Right renal pelvis (tissue), 4 donors: ENCODE data around the gene CD79A. TPM values are rescaled to one million over a fixed set of nuclear protein-coding genes. Genes with fewer than 3 reads are reported as not detected.
A peak's percentile ranks its signal among the peaks of the same experiment; 100 is the strongest.

ENCODE experiments used
- DNase-seq, 4 donors: peaks; one replicate each; pipeline ENCODE4 v3.0.0-alpha.2; 2013; ENCODE audit warnings: low read depth in 4 of 4, low spot score in 3 of 4, missing footprints in 1 of 4
- polyA plus RNA-seq, 4 donors: library from polyadenylated mRNA; unstranded; fragments of 120-200 nt; gene quantifications; one replicate each; pipeline ENCODE4 v1.2.1, GENCODE V29; 2013; ENCODE audit not compliant: insufficient read length in 4 of 4

Gene CD79A
- polyA plus RNA-seq, 4 donors: 1.0 to 1.4 (median 1.2) TPM

DNA sequence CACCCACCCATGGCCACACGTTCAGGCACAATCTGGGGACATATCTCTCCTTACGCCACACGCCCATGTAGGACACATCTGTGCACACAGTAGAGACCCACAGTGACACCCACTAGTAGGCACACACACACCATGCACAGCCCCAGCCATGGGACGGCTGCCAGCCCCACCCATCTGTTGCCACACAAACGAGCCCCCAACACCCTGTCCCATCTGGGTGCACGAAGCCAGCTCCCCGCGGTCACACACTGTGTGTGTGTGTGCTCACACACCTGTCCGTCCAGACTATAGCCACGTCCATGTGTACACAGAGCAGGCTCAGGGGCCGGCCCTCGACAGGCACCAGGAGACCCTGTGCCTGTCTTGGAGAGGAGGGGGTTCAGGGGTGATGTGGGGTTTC, 40.6 kb downstream of the CD79A start:
- DNase-seq: no peak

DNA sequence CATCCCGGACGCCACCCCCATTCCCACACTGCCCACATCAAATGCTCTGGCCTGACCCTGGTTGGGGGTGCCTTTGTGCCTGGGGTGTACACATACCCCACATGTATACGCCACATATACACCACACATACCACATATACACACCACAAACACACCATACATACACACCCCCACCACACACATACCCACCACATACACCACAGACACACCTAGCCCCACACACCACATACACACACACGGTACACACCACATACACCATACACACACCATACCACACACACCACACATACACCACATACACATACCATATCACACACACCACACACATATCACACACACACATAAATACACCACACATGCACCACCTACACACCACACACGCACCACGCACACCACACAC, 41.0 kb downstream of the CD79A start:
- no peak for DNase-seq

DNA sequence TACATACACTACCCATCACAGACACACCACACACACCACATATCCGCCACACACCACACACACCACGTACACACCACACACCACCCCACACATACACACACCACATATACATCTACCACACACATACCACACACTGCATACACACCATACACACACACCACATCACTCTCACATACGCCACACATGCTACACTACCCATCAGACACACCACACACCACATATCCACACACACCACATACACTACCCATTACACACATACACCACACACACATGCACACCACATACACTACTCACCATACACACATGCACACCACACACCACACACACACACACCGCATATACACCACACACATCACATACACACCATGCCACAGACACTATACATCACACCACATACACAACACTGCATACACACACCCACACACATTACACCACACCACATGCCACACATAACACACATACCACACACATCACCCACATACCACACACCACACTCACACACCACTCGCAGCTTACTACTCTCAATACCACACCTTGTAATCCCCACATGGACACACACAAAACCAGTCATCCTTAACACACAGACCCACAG, 41.7 kb downstream of the CD79A start:
- DNase-seq: no peak

DNA sequence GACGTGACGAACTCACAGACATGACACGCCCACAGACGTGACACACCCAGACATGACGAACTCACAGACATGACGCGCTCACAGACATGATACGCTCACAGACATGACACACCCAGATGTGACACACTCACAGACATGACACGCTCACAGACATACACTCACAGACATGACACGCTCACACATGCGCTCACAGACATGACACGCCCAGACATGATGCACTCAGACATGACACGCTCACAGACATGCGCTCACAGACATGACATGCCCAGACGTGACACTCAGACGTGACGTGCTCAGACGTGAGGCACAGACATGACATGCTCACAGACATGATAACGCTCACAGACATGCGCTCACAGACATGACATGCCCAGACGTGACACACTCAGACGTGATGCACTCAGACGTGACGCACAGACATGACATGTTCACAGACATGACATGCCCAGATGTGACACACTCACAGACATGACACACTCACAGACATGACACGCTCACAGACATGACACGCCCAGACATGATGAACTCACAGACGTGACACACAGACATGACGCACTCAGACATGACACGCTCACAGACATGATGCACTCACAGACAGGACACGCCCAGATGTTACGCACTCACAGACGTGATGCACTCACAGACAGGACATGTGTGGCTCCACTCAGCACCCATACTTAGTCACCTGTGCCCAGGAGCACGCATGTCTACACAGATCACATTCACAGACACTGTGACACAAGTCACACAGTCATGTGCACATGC, 43.1 kb downstream of the CD79A start:
- DNase-seq: no peak

DNA sequence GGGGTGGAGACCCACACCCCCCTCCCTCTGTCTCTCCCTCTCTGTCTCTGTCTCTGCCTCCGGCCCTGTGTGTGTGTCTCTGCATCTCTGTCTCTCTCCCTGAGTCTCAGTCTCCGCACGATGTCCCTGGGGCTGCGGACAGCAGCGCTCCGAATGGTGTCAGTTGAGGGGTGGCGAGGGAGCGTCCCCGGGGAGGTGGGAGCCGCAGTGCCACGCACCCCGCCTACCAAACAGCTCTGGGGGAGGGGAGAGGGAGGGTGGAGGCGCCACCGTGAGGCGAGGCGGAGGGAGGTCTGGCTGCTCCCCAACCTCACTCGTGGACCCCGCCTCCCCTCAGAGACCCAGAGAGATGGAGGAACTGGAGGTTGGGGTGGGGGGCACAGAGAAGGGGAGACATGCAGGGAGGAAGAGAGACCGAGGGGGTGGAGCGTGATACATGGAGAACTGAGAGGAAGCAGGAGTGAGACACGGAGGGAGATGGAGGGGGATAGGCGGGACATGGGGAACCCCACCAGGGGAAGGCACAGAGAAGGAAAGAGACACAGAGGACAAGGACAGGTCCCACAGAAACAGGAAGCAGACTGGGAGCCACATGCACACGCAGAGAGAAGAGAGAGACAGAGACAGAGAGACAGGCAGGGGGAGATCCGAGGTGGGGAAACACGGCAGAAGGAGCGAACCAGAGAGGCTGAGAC, 44.0 kb downstream of the CD79A start:
- no peak for DNase-seq

GRCh38 chr19:41921577-41922576, 44.8 kb downstream of the CD79A start:
- DNase-seq: no peak

DNA sequence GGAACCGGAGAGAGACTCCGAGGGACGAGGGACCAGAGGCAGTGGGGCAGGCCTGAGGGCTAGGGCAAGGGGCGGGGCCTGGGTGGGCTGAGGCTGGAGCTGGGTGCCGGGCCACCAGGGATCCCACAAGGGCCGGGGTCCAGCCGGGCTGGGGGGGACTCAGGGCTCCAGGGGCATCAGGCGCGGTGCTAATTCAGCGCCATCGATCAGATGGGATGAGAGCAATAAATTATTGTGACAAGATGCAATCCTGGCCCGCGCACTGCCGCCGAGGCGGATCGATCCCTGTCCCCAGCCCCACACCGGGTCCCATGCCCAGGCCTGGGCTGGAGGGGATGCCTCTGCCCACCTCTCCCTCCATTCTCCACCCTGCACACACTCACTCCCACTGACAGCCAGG, 45.5 kb downstream of the CD79A start:
- no peak for DNase-seq

GRCh38 chr19:41923045-41923788, 46.1 kb downstream of the CD79A start:
- no peak for DNase-seq

DNA sequence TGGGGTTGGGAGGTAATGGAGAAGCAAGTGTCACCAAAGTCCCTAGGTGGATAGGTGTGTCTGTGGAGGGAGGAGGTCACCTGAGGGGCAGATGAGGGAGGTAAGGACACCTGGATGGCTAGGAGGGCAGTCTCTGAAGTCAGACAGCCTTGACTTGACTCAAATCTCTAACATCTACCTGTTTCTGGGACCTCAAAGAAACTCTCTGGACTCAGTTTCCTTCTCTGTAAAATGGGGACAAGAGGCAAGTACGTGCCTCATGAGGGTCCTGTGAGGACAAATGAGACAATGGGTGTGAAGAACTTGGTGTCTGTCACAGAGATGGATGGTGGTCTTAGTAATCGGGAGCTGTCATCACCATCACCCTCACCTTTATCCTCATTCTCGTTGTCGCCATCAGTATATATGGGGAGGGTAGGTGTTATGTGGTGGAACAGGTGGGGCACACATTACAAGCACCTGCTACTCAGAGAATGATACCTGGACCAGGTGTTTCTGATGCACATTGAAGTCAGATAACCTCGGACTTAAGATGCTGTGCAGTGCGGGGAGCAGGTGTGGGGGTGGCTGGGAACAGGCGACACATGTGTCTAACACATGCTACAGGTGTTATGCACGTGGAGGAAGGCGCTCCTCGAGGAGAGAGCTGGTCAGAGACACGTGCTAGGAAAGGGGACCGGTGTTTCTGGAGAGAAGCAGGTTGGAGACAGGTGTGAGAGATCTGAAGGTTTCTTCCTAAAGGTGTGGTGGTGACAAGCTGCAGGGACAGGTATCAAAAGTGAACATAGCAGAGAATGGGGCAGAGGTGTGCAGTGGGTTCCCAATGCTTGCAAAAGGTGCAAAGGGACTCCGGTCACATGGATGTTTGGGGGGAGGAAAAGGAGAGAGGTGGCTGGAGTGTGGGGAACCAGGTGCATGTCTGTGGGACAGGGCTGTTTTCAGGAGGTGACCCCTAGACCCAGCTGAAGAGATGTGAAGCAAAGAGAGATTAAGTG, 47.4 kb downstream of the CD79A start:
- DNase-seq: no peak

DNA sequence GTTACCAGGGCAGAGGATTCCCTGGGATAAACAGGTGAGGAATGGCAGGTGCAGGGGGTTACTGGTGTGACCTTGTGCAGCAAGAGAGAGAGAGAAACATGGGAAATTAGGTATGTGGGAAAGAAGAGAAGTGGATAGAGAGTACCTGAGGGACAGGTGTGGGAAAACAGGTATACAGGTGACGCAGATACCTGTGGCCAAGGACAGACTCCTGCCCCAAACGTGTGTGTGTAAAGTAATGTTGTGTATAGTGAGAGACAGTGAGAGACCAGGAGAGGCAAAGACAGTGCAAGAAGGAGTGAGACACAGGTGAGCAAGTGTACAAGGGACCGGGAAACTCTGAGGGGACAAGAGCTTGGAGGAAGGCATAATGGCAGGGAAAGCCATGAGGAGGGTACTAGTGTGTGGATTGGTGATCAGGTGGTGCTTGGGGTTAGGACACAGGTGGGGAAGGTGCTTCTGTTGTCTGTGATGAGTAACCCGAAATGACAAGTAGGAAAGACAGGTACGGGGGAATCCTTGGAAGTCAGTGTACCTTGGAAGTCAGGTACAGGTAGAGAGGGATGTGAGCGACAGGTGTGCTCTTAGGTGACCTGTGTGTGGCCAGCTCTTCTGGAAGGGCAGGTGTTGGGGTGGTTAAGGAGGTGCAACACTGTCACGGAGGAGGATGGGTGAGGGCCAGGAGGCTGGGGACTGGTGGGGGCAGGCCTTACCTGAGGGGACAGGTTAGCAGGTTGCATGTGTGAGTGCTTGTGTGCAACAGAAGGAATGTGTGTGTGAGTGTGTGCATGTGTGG, 48.3 kb downstream of the CD79A start:
- no peak for DNase-seq

DNA sequence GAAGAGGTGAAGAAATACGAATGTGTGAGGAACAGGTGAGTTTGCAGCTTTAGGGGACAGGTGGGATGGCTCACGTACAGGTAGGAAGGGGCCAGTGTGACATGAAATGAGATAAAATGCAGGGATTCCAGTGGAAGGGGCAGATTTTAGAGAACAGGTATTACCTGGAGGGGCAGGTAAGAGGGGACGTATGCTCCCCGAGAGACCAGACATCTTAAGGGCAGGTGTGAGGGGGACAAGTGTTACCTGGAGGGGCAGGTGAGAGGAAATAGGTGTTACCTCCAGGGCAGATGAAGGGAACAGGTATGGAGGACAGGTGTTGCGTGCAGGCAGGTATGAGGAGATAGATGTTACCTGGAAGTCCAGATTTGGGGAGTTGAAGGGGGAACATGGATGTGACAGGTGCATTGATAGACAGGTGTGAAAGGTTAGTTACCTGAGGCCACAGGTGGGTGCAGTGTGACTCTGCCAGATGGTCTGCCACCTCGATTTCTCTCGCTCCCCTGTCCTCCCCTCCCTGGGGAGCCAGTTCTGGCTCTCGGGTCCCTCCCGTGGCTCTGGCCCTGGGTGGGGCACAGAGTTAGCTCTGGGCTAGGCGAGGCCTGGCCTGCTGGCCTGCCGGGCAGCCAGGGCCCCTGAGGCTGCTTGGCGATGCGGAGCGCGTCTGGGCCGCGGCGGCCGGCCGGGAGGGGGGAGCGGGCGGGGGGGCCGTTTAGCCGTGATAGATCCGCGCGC, 49.1 kb downstream of the CD79A start:
- no peak for DNase-seq

- DNase-seq: no peak
These were observed 49.9 kb downstream of the CD79A start for GRCh38 chr19:41926763-41927496.

GRCh38 chr19:41927497-41928192, 50.6 kb downstream of the CD79A start:
- peak in 1 of 4 donors; percentile 5 for DNase-seq

DNA sequence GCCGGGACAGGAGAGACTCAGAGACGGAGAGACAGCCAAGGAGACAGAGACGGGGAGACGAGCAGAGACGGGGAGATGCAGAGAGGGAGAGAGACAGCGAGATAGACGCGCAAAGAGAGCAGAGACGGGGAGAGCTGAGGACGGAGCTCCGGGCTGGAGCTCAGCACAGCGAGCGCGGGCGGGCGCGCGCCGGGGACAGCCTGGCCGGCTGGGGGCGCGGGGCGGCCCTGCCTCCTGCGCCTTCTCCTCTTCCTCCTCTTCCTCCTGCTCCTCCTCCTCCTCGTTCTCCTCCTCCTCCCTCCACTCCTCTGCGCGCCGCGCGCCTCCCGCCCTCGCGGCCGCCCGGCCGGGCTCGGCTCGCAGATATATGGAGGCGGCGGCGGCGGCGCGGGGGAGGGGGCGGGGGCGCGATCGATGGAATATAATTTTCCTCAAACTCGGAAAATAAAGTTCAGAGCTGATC, 51.2 kb downstream of the CD79A start, which contains the start of gene ERFL:
Gene ERFL, minus strand, starts transcription at position 229 of the 463 bp plus-strand sequence. CDS start 15,530 bp downstream, outside the sequence.
- no peak for DNase-seq

DNA sequence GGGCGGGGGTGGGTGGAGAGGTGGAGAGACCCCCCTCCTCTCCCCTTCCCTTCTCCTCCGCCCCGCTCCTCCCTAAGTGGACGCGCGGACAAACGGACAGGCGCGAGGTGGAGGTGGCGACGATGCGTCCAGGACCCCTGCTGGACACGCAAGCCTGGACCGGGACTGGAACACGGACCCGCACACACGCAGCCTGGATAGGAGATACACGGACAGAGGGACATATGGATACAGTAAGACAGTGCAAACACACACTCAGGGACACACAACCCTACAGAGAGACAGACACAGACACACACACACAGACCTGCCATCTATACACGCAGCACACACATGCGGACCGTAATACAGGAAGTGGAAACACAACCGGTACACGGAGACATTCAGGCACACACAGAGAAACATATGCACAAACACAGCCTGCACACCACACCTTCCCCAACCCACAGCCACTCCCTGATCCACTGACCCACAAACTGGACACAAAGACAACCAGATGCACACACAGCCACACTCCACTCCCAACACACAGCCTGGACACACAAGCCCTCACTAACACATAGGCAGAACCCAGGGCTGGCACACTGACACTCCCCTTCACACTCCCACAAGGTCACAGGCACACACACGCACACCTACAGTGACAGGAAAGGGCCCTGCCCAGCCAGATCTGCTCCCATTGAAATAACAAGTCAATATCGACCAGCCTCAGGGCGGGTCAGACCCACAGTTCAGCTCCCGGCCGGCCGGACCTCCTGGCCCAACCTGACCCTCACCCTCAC, 51.9 kb downstream of the CD79A start:
- no peak for DNase-seq
